Measurements from ENCODE around the gene MINAR1. TPM values are rescaled to one million over a fixed set of nuclear protein-coding genes. Genes with fewer than 3 reads are reported as not detected.

The MINAR1 gene
- total and polyA plus RNA-seq, 3 donors from 2014 or later = 0.62 to 1.0 (median 0.82) TPM

GRCh38 chr15:79430901-79431635 lies 1.1 kb upstream of the MINAR1 start:
- 25 to 30% methylated on average over 14 of the region's 14 CpGs for WGBS, 2 donors
- Histone ChIP-seq H3K4me1 (no peaks in the 10 kb centered on the region), H3K36me3 (ENCODE audit: low read depth, missing control alignments) (no peaks in the 10 kb centered on the region), H3K27me3 (no peaks in the 10 kb centered on the region), H3K27ac (no peak overlapping the region), H3K4me3 (peak overlapping the region; percentile 32 to 39), H3K9me3 (no peaks in the 10 kb centered on the region)
- TF ChIP-seq, protein P1, sequence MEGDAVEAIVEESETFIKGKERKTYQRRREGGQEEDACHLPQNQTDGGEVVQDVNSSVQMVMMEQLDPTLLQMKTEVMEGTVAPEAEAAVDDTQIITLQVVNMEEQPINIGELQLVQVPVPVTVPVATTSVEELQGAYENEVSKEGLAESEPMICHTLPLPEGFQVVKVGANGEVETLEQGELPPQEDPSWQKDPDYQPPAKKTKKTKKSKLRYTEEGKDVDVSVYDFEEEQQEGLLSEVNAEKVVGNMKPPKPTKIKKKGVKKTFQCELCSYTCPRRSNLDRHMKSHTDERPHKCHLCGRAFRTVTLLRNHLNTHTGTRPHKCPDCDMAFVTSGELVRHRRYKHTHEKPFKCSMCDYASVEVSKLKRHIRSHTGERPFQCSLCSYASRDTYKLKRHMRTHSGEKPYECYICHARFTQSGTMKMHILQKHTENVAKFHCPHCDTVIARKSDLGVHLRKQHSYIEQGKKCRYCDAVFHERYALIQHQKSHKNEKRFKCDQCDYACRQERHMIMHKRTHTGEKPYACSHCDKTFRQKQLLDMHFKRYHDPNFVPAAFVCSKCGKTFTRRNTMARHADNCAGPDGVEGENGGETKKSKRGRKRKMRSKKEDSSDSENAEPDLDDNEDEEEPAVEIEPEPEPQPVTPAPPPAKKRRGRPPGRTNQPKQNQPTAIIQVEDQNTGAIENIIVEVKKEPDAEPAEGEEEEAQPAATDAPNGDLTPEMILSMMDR (IDR thresholded peaks at IDR 0.05) = no peak
- TF ChIP-seq POLR2A (IDR thresholded peaks at IDR 0.05) = no peak
- no peak for DNase-seq
- intact Hi-C loops (cut with DNase I; ENCODE audit: low total_unique reads) = no loop called here

DNA sequence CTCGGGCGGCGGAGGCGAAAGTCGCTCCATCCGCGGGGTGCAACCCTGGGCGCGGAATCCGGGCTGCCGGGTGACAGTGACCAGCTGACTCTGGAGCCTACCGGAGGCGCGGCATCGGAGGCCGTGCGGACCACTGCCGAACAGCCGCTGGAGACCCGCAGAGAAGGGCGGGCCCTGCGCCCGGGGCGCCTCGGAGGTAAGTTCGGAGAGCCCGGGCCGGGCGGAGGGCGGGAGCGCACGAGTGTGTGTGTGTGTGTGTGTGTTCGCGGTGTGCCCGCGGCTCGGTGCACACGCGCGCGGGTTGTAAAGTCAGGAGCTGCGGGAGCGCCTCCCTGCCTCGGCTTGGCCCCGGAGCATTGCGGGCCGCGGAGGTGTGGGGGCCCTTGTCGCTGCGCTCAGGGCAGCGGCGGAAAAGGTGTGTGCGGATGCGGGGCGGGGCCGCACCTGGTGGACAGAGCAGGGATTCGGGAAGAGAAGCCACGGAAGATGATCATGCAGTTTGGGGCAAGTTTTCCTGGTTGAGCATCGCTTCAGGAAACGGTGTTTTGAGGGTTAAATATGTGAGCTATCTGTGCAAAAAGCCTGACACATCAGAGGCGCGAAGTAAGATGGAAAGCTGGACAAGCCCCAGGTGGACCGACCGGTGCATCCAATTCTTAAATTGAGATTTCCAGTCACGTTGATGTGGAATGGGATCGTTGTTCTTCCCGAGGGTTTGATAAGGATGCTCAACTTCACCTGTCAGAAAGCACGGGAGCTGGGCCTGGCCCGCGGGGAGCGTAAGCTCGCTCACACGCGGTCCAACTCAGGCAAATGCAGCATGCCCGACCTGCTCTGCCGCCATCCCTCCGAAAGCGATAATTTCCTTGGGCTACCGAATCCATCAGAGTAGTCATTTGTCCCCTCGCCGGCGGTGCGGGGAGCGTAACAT lies 474 bp downstream of the MINAR1 start:
- Histone ChIP-seq H3K27me3 (no peaks in the 10 kb centered on the region), H3K27ac (no peak overlapping the region), H3K4me3 (peak overlapping the region; percentile 32 to 39), H3K9me3 (no peaks in the 10 kb centered on the region), H3K4me1 (no peaks in the 10 kb centered on the region), H3K36me3 (ENCODE audit: low read depth, missing control alignments) (no peaks in the 10 kb centered on the region)
- WGBS, 2 donors = 4 to 11% methylated on average over 24 to 84 of the region's 84 CpGs
- no peak for TF ChIP-seq POLR2A (IDR thresholded peaks at IDR 0.05)
- TF ChIP-seq, protein P1 (IDR thresholded peaks at IDR 0.05) = no peak
- no peak for DNase-seq
- intact Hi-C loops (cut with DNase I; ENCODE audit: low total_unique reads) = no loop called here

GRCh38 chr15:79433276-79433990 lies 1.3 kb downstream of the MINAR1 start:
- H3K4me3 ChIP-seq = no peak overlapping the region
- no peaks in the 10 kb centered on the region for H3K9me3 ChIP-seq
- intact Hi-C loops (cut with DNase I; ENCODE audit: low total_unique reads) = no loop called here
- H3K27ac ChIP-seq = no peak overlapping the region
- TF ChIP-seq POLR2A (IDR thresholded peaks at IDR 0.05) = no peak
- TF ChIP-seq, protein P1 (IDR thresholded peaks at IDR 0.05) = no peak
- H3K36me3 ChIP-seq (ENCODE audit: low read depth, missing control alignments) = no peaks in the 10 kb centered on the region
- H3K4me1 ChIP-seq = no peaks in the 10 kb centered on the region
- WGBS, 2 donors = 48% methylated on average over 12 of the region's 12 CpGs
- DNase-seq = no peak
- H3K27me3 ChIP-seq = no peaks in the 10 kb centered on the region

DNA sequence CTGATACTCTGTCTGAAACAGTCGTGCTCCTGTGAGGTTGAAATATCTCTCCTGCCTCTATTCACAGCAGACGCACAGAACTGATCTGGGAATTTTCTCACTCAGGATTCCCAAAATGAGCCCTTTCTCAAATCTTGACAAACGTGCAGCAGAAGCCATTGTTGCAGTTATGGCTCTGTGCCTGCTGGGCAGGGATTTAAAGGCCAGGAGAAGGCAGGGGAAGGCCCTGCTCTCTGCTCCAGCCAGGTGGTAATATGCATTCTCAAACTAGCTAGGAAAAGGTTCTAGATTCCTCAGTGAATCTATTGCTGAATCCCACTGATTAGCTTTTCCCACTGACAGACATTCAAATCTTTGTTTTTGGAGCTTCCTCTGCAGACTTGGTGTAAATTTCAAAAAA lies 2.2 kb downstream of the MINAR1 start:
- H3K27ac ChIP-seq = no peak overlapping the region
- 66 to 70% methylated on average over 3 of the region's 3 CpGs for WGBS, 2 donors
- H3K36me3 ChIP-seq (ENCODE audit: low read depth, missing control alignments) = no peaks in the 10 kb centered on the region
- H3K4me1 ChIP-seq = no peaks in the 10 kb centered on the region
- no peak overlapping the region for H3K4me3 ChIP-seq
- DNase-seq = no peak
- intact Hi-C loops (cut with DNase I; ENCODE audit: low total_unique reads) = no loop called here
- TF ChIP-seq, protein P1 (IDR thresholded peaks at IDR 0.05) = no peak
- no peak for TF ChIP-seq POLR2A (IDR thresholded peaks at IDR 0.05)
- no peaks in the 10 kb centered on the region for H3K9me3 ChIP-seq
- H3K27me3 ChIP-seq = no peaks in the 10 kb centered on the region

Measured in testis (tissue), 3 donors.